GM23338 (cell line): Measurements from ENCODE around the gene FFAR2.

ENCODE experiments used
- CREB1 ChIP-seq: fragments of 250-450 bp; sonication (Bioruptor Pico); IDR thresholded peaks from 2 replicates; pipeline ENCODE4 v1.5.0; 2020; ENCODE audit warnings: low read depth, mild to moderate bottlenecking, moderate library complexity
- CTCF ChIP-seq, 2 experiments: fragments of 200-600 bp in 1 of 2; sonication (generic) in 1 of 2; conservative IDR thresholded peaks; 2 replicates each; pipeline versions ENCODE4 v1.5.1 to v1.6.1; 2016 to 2017; ENCODE audit warnings: antibody characterized with exemption in 2 of 2, low read depth in 2 of 2, mild to moderate bottlenecking in 2 of 2, moderate library complexity in 1 of 2
- ETS1 ChIP-seq: IDR thresholded peaks from 2 replicates; pipeline ENCODE4 v1.6.1; 2016; ENCODE audit warnings: antibody characterized with exemption
- EZH2 ChIP-seq: fragments of 200-600 bp; sonication (generic); IDR thresholded peaks from one replicate; pipeline ENCODE4 v1.8.0; 2017; ENCODE audit warnings: antibody characterized with exemption, mild to moderate bottlenecking, low read depth; ENCODE audit not compliant: unreplicated experiment
- EZH2phosphoT487 ChIP-seq: fragments of 200-600 bp; sonication (generic); IDR thresholded peaks from one replicate; pipeline ENCODE4 v1.8.1; 2018; ENCODE audit warnings: antibody characterized with exemption; ENCODE audit not compliant: unreplicated experiment
- JUNB ChIP-seq: IDR thresholded peaks from one replicate; pipeline ENCODE4 v1.6.1; 2016; ENCODE audit warnings: antibody characterized with exemption; ENCODE audit not compliant: unreplicated experiment
- NANOG ChIP-seq: IDR thresholded peaks from 2 replicates; pipeline ENCODE4 v1.6.1; 2016; ENCODE audit warnings: antibody characterized with exemption, borderline replicate concordance
- POLR2AphosphoS5 ChIP-seq: IDR thresholded peaks from 2 replicates; pipeline ENCODE4 v1.6.1; 2016; ENCODE audit warnings: antibody characterized with exemption, low read depth
- REST ChIP-seq: IDR thresholded peaks from one replicate; pipeline ENCODE4 v1.6.1; 2018; ENCODE audit warnings: antibody characterized with exemption; ENCODE audit not compliant: unreplicated experiment
- STAT1 ChIP-seq: IDR thresholded peaks from one replicate; pipeline ENCODE4 v1.6.1; 2016; ENCODE audit warnings: antibody characterized with exemption; ENCODE audit not compliant: unreplicated experiment
- ZNF331 ChIP-seq: fragments of 250-450 bp; sonication (Bioruptor Pico); IDR thresholded peaks from 2 replicates; pipeline ENCODE4 v1.5.0; 2020; ENCODE audit warnings: low read depth, mild to moderate bottlenecking, moderate library complexity

- no peak for TF ChIP-seq NANOG
- no peak for TF ChIP-seq EZH2
- no peak for TF ChIP-seq CTCF (conservative IDR thresholded peaks at IDR 0.05; ENCODE audit: low read depth in 2 of 2)
- TF ChIP-seq POLR2AphosphoS5: no peak
- TF ChIP-seq REST: no peak
- no peak for TF ChIP-seq ETS1
- TF ChIP-seq CREB1: no peak
- no peak for TF ChIP-seq ZNF331 (CRISPR knock-in tag)
- no peak for TF ChIP-seq JUNB
- no peak for TF ChIP-seq EZH2phosphoT487
- no peak for TF ChIP-seq STAT1
These were observed 10.1 kb downstream of the FFAR2 start for GRCh38 chr19:35458192-35458591.
